A549 treated with AZD9567 at 1 μM for 4 hours (cell line): ENCODE data around the gene ATOX1. TPM values are rescaled to one million over a fixed set of nuclear protein-coding genes. Genes with fewer than 3 reads are reported as not detected.

Experiments
- total RNA-seq: library from RNA; stranded (reverse); fragments of 200-300 nt; extraction: Qiagen RNA extraction; gene quantifications from 5 replicates; pipeline ENCODE4 v1.2.3, GENCODE V29; 2022; ENCODE audit not compliant: insufficient read depth

Gene ATOX1
- 201 to 264 TPM (median 205 TPM) in 5 replicates for total RNA-seq

GRCh38 chr5:151758430-151759241 lies at the start of gene ATOX1:
Gene ATOX1 (minus strand): TSS chr5:151758631. CDS start chr5:151758551, 80 bp downstream.

GRCh38 chr5:151771259-151772028 lies 13.0 kb upstream of the ATOX1 start, which contains the start of gene G3BP1:
Gene G3BP1 (plus strand): TSS chr5:151771954. CDS start chr5:151786621, 14,667 bp downstream.

Other genes starting within 250 kb of the ATOX1 start
- under 0.01 to 0.01 TPM (median 0.01 TPM) in 3 of 5 replicates, not detected in the others for gene FAT2, start 167.3 kb downstream of the ATOX1 start, total RNA-seq
- gene SPARC, start 71.7 kb downstream of the ATOX1 start, total RNA-seq, result 15.8 to 63.9 TPM (median 17.7 TPM) in 5 replicates
- 136 to 179 TPM (median 144 TPM) in 5 replicates for gene G3BP1, start 13.3 kb upstream of the ATOX1 start, total RNA-seq
- gene GLRA1, start 166.2 kb upstream of the ATOX1 start, total RNA-seq, result not detected in 5 replicates